ENCODE results near the gene ELMO1. TPM values are rescaled to one million over a fixed set of nuclear protein-coding genes. Genes with fewer than 3 reads are reported as not detected.

The ELMO1 gene
- total and polyA plus RNA-seq, 2 experiments from 2014 or later, result 6.5 to 24.9 TPM

DNA sequence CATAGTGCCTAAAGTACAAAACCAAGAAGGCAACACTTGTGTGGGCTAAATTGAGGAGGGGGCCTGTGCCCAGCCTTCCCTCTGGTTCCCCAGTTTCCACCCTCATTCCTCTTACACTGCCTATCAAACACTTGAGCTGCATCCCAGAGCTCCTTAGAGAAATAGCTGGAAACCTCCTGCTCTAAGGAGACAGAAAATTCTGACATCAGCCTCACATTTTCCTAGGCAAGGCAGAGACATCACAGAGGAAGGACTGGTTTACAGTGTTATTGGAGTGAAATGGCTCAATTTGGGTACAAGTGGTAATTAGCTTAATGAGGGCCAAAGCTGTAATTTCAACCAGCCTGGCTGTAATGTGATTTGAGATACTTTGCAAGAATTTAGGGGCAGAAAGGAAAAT, 532.0 kb downstream of the ELMO1 start:
- no peak for ATAC-seq
- DNase-seq (ENCODE audit: low spot score), result no peak
- H3K27me3 Mint-ChIP-seq (ENCODE audit: insufficient read depth, low read depth, poor library complexity), result no peaks in the 10 kb centered on the region
- H3K27ac ChIP-seq (ENCODE audit: low read depth), result no peak overlapping the region
- H3K27me3 ChIP-seq (ENCODE audit: insufficient read depth), result no peaks in the 10 kb centered on the region
- H3K36me3 ChIP-seq (ENCODE audit: insufficient read depth), result no peaks in the 10 kb centered on the region
- H3K9me3 Mint-ChIP-seq, result no peaks in the 10 kb centered on the region; the same call in 1 of the 3 replicates
- H3K36me3 Mint-ChIP-seq (ENCODE audit: low read depth), result no peaks in the 10 kb centered on the region
- no peaks in the 10 kb centered on the region for H3K79me2 ChIP-seq (replicated peaks; ENCODE audit: insufficient read depth)
- H3K4me2 ChIP-seq, result no peak overlapping the region
- no peaks in the 10 kb centered on the region for H3K4me1 Mint-ChIP-seq
- TF ChIP-seq STAT1 (IDR thresholded peaks at IDR 0.05; ENCODE audit: unreplicated experiment) (no peak), JUNB (IDR thresholded peaks at IDR 0.05; ENCODE audit: unreplicated experiment) (no peak), ZNF114 (CRISPR knock-in tag; IDR thresholded peaks at IDR 0.05) (no peak), NANOG (IDR thresholded peaks at IDR 0.05; ENCODE audit: borderline replicate concordance) (no peak), CREB1 (CRISPR knock-in tag; IDR thresholded peaks at IDR 0.05; ENCODE audit: low read depth) (no peak), ZNF331 (CRISPR knock-in tag; IDR thresholded peaks at IDR 0.05; ENCODE audit: low read depth) (no peak), POLR2AphosphoS5 (IDR thresholded peaks at IDR 0.05; ENCODE audit: low read depth) (no peak)
- TF ChIP-seq, protein P1, sequence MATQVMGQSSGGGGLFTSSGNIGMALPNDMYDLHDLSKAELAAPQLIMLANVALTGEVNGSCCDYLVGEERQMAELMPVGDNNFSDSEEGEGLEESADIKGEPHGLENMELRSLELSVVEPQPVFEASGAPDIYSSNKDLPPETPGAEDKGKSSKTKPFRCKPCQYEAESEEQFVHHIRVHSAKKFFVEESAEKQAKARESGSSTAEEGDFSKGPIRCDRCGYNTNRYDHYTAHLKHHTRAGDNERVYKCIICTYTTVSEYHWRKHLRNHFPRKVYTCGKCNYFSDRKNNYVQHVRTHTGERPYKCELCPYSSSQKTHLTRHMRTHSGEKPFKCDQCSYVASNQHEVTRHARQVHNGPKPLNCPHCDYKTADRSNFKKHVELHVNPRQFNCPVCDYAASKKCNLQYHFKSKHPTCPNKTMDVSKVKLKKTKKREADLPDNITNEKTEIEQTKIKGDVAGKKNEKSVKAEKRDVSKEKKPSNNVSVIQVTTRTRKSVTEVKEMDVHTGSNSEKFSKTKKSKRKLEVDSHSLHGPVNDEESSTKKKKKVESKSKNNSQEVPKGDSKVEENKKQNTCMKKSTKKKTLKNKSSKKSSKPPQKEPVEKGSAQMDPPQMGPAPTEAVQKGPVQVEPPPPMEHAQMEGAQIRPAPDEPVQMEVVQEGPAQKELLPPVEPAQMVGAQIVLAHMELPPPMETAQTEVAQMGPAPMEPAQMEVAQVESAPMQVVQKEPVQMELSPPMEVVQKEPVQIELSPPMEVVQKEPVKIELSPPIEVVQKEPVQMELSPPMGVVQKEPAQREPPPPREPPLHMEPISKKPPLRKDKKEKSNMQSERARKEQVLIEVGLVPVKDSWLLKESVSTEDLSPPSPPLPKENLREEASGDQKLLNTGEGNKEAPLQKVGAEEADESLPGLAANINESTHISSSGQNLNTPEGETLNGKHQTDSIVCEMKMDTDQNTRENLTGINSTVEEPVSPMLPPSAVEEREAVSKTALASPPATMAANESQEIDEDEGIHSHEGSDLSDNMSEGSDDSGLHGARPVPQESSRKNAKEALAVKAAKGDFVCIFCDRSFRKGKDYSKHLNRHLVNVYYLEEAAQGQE (IDR thresholded peaks at IDR 0.05; ENCODE audit: unreplicated experiment), result no peak
- H3K4me3 ChIP-seq, result no peak overlapping the region
- H2AFZ ChIP-seq, result no peak overlapping the region
- H3K4me3 Mint-ChIP-seq, result no peak overlapping the region
- H4K20me1 ChIP-seq (replicated peaks; ENCODE audit: insufficient read depth), result no peaks in the 10 kb centered on the region; the same call in 1 of the 2 replicates
- no peaks in the 10 kb centered on the region for H3F3A ChIP-seq (replicated peaks; ENCODE audit: low read depth)
- H3K27ac Mint-ChIP-seq, result no peak overlapping the region
- no peaks in the 10 kb centered on the region for H3K4me1 ChIP-seq (ENCODE audit: insufficient read depth)
- H3K9me2 ChIP-seq (ENCODE audit: insufficient read depth), result no peaks in the 10 kb centered on the region

DNA sequence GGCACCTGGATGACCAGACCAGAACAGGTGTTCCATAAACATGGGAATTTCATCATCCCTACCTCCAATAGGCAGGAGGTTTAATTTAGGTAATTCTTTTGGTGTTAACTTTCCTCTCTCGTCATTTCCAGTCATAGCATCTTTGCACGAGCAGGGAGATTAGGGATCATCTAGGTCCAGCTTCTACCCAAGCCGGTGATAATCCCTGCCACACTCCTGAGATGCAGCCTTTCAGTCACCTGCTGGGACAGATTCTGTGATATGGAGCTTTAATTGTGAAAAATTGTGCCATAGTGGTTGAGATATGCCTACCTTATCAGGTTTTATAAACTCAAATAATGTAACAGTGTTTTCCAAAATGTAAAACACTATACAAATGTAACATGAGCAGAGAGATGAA, 532.5 kb downstream of the ELMO1 start:
- Histone ChIP-seq H2AFZ (no peak overlapping the region), H3F3A (replicated peaks; ENCODE audit: low read depth) (no peaks in the 10 kb centered on the region), H4K20me1 (replicated peaks; ENCODE audit: insufficient read depth) (no peaks in the 10 kb centered on the region; the same call in 1 of the 2 replicates), H3K4me3 (no peak overlapping the region), H3K4me1 (ENCODE audit: insufficient read depth) (no peaks in the 10 kb centered on the region), H3K36me3 (ENCODE audit: insufficient read depth) (no peaks in the 10 kb centered on the region), H3K27ac (ENCODE audit: low read depth) (no peak overlapping the region), H3K27me3 (ENCODE audit: insufficient read depth) (no peaks in the 10 kb centered on the region), H3K4me2 (no peak overlapping the region), H3K79me2 (replicated peaks; ENCODE audit: insufficient read depth) (no peaks in the 10 kb centered on the region), H3K9me2 (ENCODE audit: insufficient read depth) (0 out of 2 replicates have a peak, but pooled peaks cover 1% of the 10 kb centered on the region)
- Mint-ChIP-seq H3K4me1 (no peaks in the 10 kb centered on the region), H3K9me3 (no peaks in the 10 kb centered on the region; the same call in 2 of the 3 replicates), H3K27me3 (ENCODE audit: insufficient read depth, low read depth, poor library complexity) (no peaks in the 10 kb centered on the region), H3K36me3 (ENCODE audit: low read depth) (no peaks in the 10 kb centered on the region), H3K27ac (no peak overlapping the region), H3K4me3 (no peak overlapping the region)
- ATAC-seq, result no peak
- no peak for DNase-seq (ENCODE audit: low spot score)
- no peak for TF ChIP-seq ZNF114 (CRISPR knock-in tag; IDR thresholded peaks at IDR 0.05)
- no peak for TF ChIP-seq JUNB (IDR thresholded peaks at IDR 0.05; ENCODE audit: unreplicated experiment)
- TF ChIP-seq CREB1 (CRISPR knock-in tag; IDR thresholded peaks at IDR 0.05; ENCODE audit: low read depth), result no peak
- TF ChIP-seq EZH2phosphoT487 (IDR thresholded peaks at IDR 0.05; ENCODE audit: unreplicated experiment), result no peak
- TF ChIP-seq, protein P2, sequence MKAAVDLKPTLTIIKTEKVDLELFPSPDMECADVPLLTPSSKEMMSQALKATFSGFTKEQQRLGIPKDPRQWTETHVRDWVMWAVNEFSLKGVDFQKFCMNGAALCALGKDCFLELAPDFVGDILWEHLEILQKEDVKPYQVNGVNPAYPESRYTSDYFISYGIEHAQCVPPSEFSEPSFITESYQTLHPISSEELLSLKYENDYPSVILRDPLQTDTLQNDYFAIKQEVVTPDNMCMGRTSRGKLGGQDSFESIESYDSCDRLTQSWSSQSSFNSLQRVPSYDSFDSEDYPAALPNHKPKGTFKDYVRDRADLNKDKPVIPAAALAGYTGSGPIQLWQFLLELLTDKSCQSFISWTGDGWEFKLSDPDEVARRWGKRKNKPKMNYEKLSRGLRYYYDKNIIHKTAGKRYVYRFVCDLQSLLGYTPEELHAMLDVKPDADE (IDR thresholded peaks at IDR 0.05), result no peak
- no peak for TF ChIP-seq POLR2AphosphoS5 (IDR thresholded peaks at IDR 0.05; ENCODE audit: low read depth)
- TF ChIP-seq NANOG (IDR thresholded peaks at IDR 0.05; ENCODE audit: borderline replicate concordance), result no peak
- TF ChIP-seq, protein P1 (IDR thresholded peaks at IDR 0.05; ENCODE audit: unreplicated experiment), result no peak
- no peak for TF ChIP-seq EZH2 (IDR thresholded peaks at IDR 0.05; ENCODE audit: low read depth, unreplicated experiment)
- TF ChIP-seq, protein P3, sequence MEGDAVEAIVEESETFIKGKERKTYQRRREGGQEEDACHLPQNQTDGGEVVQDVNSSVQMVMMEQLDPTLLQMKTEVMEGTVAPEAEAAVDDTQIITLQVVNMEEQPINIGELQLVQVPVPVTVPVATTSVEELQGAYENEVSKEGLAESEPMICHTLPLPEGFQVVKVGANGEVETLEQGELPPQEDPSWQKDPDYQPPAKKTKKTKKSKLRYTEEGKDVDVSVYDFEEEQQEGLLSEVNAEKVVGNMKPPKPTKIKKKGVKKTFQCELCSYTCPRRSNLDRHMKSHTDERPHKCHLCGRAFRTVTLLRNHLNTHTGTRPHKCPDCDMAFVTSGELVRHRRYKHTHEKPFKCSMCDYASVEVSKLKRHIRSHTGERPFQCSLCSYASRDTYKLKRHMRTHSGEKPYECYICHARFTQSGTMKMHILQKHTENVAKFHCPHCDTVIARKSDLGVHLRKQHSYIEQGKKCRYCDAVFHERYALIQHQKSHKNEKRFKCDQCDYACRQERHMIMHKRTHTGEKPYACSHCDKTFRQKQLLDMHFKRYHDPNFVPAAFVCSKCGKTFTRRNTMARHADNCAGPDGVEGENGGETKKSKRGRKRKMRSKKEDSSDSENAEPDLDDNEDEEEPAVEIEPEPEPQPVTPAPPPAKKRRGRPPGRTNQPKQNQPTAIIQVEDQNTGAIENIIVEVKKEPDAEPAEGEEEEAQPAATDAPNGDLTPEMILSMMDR (conservative IDR thresholded peaks at IDR 0.05; ENCODE audit: low read depth in 2 of 2), result no peak

Data from GM23338 (cell line).